GM18499 (cell line): ENCODE measurements around the gene GRM8.

ENCODE experiments used
- ATAC-seq: cut with Tn5 transposase; IDR thresholded peaks from one replicate; pipeline ENCODE4 v1.9.1; 2021; ENCODE audit warnings: moderate number of reproducible peaks; ENCODE audit not compliant: insufficient read depth, unreplicated experiment

GRM8 gene

GRCh38 chr7:126774077-126774476 is 478.7 kb downstream of the GRM8 start:
- ATAC-seq = no peak

- no peak for ATAC-seq
Measured at GRCh38 chr7:126768836-126769235, 483.9 kb downstream of the GRM8 start.

- no peak for ATAC-seq
Measured at GRCh38 chr7:126760914-126761577, 491.7 kb downstream of the GRM8 start.

GRCh38 chr7:126755381-126755780 is 497.4 kb downstream of the GRM8 start:
- ATAC-seq = no peak

- no peak for ATAC-seq
Measured at GRCh38 chr7:126750207-126750911, 502.4 kb downstream of the GRM8 start.

GRCh38 chr7:126728967-126729366 is 523.8 kb downstream of the GRM8 start:
- no peak for ATAC-seq

GRCh38 chr7:126727930-126728391 is 524.8 kb downstream of the GRM8 start:
- no peak for ATAC-seq

GRCh38 chr7:126723966-126724544 is 528.7 kb downstream of the GRM8 start:
- no peak for ATAC-seq

GRCh38 chr7:126720232-126720631 is 532.5 kb downstream of the GRM8 start:
- ATAC-seq = peak; percentile 92

GRCh38 chr7:126718419-126718818 is 534.3 kb downstream of the GRM8 start:
- no peak for ATAC-seq

- no peak for ATAC-seq
Measured at GRCh38 chr7:126716321-126716720, 536.4 kb downstream of the GRM8 start.

- ATAC-seq = no peak
Measured at GRCh38 chr7:126715076-126715475, 537.7 kb downstream of the GRM8 start.

- ATAC-seq = peak; percentile 39
Measured at GRCh38 chr7:126702242-126703016, 550.3 kb downstream of the GRM8 start.

- ATAC-seq = peak; percentile 85
Measured at GRCh38 chr7:126700807-126701604, 551.7 kb downstream of the GRM8 start.

- ATAC-seq = no peak
Measured at GRCh38 chr7:126699707-126700106, 553.0 kb downstream of the GRM8 start.

- ATAC-seq = no peak
Measured at GRCh38 chr7:126698909-126699308, 553.8 kb downstream of the GRM8 start.

GRCh38 chr7:126698446-126698845 is 554.3 kb downstream of the GRM8 start:
- no peak for ATAC-seq

- peak; percentile 25 for ATAC-seq
Measured at GRCh38 chr7:126696256-126697038, 556.3 kb downstream of the GRM8 start.
